ENCODE results near the gene NUCB2. TPM values are rescaled to one million over a fixed set of nuclear protein-coding genes. Genes with fewer than 3 reads are reported as not detected.

Gene NUCB2
- total and polyA plus RNA-seq, 2 donors (not counting 1 experiment from before 2014, with no cell fraction given): 164 to 176 TPM

DNA sequence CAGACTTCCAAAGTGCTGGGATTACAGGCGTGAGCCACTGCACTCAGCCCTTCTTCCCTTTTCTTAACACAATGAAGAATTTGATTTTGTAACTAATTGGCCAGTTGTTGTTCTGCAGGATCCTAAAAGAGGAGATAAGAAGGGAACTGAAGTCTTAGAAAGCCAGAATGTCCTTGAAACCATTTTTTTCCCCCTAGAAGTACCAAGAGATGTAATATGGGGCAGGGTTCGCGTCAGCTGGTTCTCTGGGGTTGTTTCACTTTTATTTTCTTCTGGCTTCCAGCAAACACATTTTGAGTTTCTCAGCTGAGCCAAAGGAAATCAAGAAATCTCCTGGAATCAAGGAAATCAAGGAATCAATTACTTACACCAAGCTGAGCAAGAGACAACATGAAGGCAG lies 7.6 kb upstream of the NUCB2 start:
- no peaks in the 10 kb centered on the region for H3K27me3 ChIP-seq (ENCODE audit: control insufficient read depth, insufficient read depth, low read length)
- H3K9me3 ChIP-seq (ENCODE audit: control insufficient read depth, insufficient read depth, low read depth, low read length): no peaks in the 10 kb centered on the region
- no peak overlapping the region for H2AFZ ChIP-seq (ENCODE audit: low read length)
- H4K20me1 ChIP-seq (ENCODE audit: control insufficient read depth, extremely low read depth, insufficient read depth, low read length): no peaks in the 10 kb centered on the region
- H3K4me3 ChIP-seq (replicated peaks in 1 of 4; ENCODE audit: control extremely low read depth in 1 of 4, insufficient read depth in 1 of 4, low read depth in 3 of 4, low read length in 4 of 4): no peak overlapping the region
- DNase-seq (ENCODE audit: low read depth in 2 of 2): no peak
- no peak overlapping the region for H3K27ac ChIP-seq (ENCODE audit: insufficient read depth, low read length)
- no peak overlapping the region for H3K4me2 ChIP-seq (ENCODE audit: extremely low read depth, insufficient read depth, low read length)
- H3K9ac ChIP-seq (ENCODE audit: insufficient read depth, low read length): no peak overlapping the region
- H3K36me3 ChIP-seq (ENCODE audit: control insufficient read depth, insufficient read depth, low read length): no peaks in the 10 kb centered on the region
- TF ChIP-seq EZH2 (IDR thresholded peaks at IDR 0.05; ENCODE audit: low read length, missing control alignments) (no peak), CTCF (conservative IDR thresholded peaks at IDR 0.05 in 1 of 2, IDR thresholded peaks at IDR 0.05 in 1 of 2; ENCODE audit: low read depth in 1 of 2, low read length in 2 of 2) (no peak)
- H3K79me2 ChIP-seq (ENCODE audit: control insufficient read depth, insufficient read depth, low read length): no peaks in the 10 kb centered on the region
- H3K4me1 ChIP-seq (ENCODE audit: control insufficient read depth, extremely low read depth, insufficient read depth, low read length): no peaks in the 10 kb centered on the region

GRCh38 chr11:17272801-17273200 lies 3.7 kb upstream of the NUCB2 start:
- H3K9ac ChIP-seq (ENCODE audit: insufficient read depth, low read length): no peak overlapping the region
- peak overlapping the region; percentile 15 for H2AFZ ChIP-seq (ENCODE audit: low read length)
- no peak overlapping the region for H3K4me3 ChIP-seq (replicated peaks in 1 of 4; ENCODE audit: control extremely low read depth in 1 of 4, insufficient read depth in 1 of 4, low read depth in 3 of 4, low read length in 4 of 4)
- H3K4me2 ChIP-seq (ENCODE audit: extremely low read depth, insufficient read depth, low read length): no peak overlapping the region
- no peak for DNase-seq (ENCODE audit: low read depth in 2 of 2)
- H3K9me3 ChIP-seq (ENCODE audit: control insufficient read depth, insufficient read depth, low read depth, low read length): no peaks in the 10 kb centered on the region
- no peaks in the 10 kb centered on the region for H3K36me3 ChIP-seq (ENCODE audit: control insufficient read depth, insufficient read depth, low read length)
- H3K27ac ChIP-seq (ENCODE audit: insufficient read depth, low read length): no peak overlapping the region
- H4K20me1 ChIP-seq (ENCODE audit: control insufficient read depth, extremely low read depth, insufficient read depth, low read length): no peaks in the 10 kb centered on the region
- no peaks in the 10 kb centered on the region for H3K27me3 ChIP-seq (ENCODE audit: control insufficient read depth, insufficient read depth, low read length)
- H3K79me2 ChIP-seq (ENCODE audit: control insufficient read depth, insufficient read depth, low read length): peaks cover 6% of the 10 kb centered on the region
- TF ChIP-seq EZH2 (IDR thresholded peaks at IDR 0.05; ENCODE audit: low read length, missing control alignments) (no peak), CTCF (conservative IDR thresholded peaks at IDR 0.05 in 1 of 2, IDR thresholded peaks at IDR 0.05 in 1 of 2; ENCODE audit: low read depth in 1 of 2, low read length in 2 of 2) (no peak)
- H3K4me1 ChIP-seq (ENCODE audit: control insufficient read depth, extremely low read depth, insufficient read depth, low read length): peaks cover 2% of the 10 kb centered on the region

GRCh38 chr11:17273211-17273610 lies 3.3 kb upstream of the NUCB2 start:
- Histone ChIP-seq H3K79me2 (ENCODE audit: control insufficient read depth, insufficient read depth, low read length) (peaks cover 6% of the 10 kb centered on the region), H2AFZ (ENCODE audit: low read length) (no peak overlapping the region), H3K9me3 (ENCODE audit: control insufficient read depth, insufficient read depth, low read depth, low read length) (no peaks in the 10 kb centered on the region), H3K9ac (ENCODE audit: insufficient read depth, low read length) (no peak overlapping the region), H3K27me3 (ENCODE audit: control insufficient read depth, insufficient read depth, low read length) (no peaks in the 10 kb centered on the region), H3K4me1 (ENCODE audit: control insufficient read depth, extremely low read depth, insufficient read depth, low read length) (peaks cover 2% of the 10 kb centered on the region), H4K20me1 (ENCODE audit: control insufficient read depth, extremely low read depth, insufficient read depth, low read length) (no peaks in the 10 kb centered on the region), H3K36me3 (ENCODE audit: control insufficient read depth, insufficient read depth, low read length) (no peaks in the 10 kb centered on the region), H3K4me2 (ENCODE audit: extremely low read depth, insufficient read depth, low read length) (no peak overlapping the region), H3K27ac (ENCODE audit: insufficient read depth, low read length) (no peak overlapping the region), H3K4me3 (replicated peaks in 1 of 4; ENCODE audit: control extremely low read depth in 1 of 4, insufficient read depth in 1 of 4, low read depth in 3 of 4, low read length in 4 of 4) (no peak overlapping the region)
- DNase-seq (ENCODE audit: low read depth in 2 of 2): no peak
- TF ChIP-seq CTCF (conservative IDR thresholded peaks at IDR 0.05 in 1 of 2, IDR thresholded peaks at IDR 0.05 in 1 of 2; ENCODE audit: low read depth in 1 of 2, low read length in 2 of 2) (no peak), EZH2 (IDR thresholded peaks at IDR 0.05; ENCODE audit: low read length, missing control alignments) (no peak)
